ENCODE measurements around the gene PTCD2. TPM values are rescaled to one million over a fixed set of nuclear protein-coding genes. Genes with fewer than 3 reads are reported as not detected.

PTCD2 gene
- total and polyA plus RNA-seq, 2 of the 8 experiments (the other 6 are each of a cell fraction or from before 2014, with no cell fraction given) = 7.3 to 15.4 TPM

DNA sequence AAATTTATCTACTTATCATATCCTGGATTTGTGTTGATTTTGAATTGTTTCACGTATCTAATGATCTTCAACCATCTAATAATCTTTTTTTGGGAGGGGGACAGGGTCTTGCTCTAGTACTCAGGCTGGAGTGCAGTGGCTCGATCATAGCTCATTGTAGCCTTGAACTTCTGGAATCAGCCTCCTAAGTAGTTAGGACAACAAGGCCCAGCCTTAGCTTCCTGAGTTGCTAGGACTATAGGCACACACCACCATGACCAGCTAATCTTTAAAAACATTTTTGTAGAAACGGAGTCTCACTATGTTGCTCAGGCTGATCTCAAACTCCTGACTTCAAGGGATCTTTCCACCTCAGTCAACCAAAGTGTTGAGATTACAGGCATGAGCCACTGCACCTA, 34.8 kb upstream of the PTCD2 start (continued):
- TF ChIP-seq, protein P1, sequence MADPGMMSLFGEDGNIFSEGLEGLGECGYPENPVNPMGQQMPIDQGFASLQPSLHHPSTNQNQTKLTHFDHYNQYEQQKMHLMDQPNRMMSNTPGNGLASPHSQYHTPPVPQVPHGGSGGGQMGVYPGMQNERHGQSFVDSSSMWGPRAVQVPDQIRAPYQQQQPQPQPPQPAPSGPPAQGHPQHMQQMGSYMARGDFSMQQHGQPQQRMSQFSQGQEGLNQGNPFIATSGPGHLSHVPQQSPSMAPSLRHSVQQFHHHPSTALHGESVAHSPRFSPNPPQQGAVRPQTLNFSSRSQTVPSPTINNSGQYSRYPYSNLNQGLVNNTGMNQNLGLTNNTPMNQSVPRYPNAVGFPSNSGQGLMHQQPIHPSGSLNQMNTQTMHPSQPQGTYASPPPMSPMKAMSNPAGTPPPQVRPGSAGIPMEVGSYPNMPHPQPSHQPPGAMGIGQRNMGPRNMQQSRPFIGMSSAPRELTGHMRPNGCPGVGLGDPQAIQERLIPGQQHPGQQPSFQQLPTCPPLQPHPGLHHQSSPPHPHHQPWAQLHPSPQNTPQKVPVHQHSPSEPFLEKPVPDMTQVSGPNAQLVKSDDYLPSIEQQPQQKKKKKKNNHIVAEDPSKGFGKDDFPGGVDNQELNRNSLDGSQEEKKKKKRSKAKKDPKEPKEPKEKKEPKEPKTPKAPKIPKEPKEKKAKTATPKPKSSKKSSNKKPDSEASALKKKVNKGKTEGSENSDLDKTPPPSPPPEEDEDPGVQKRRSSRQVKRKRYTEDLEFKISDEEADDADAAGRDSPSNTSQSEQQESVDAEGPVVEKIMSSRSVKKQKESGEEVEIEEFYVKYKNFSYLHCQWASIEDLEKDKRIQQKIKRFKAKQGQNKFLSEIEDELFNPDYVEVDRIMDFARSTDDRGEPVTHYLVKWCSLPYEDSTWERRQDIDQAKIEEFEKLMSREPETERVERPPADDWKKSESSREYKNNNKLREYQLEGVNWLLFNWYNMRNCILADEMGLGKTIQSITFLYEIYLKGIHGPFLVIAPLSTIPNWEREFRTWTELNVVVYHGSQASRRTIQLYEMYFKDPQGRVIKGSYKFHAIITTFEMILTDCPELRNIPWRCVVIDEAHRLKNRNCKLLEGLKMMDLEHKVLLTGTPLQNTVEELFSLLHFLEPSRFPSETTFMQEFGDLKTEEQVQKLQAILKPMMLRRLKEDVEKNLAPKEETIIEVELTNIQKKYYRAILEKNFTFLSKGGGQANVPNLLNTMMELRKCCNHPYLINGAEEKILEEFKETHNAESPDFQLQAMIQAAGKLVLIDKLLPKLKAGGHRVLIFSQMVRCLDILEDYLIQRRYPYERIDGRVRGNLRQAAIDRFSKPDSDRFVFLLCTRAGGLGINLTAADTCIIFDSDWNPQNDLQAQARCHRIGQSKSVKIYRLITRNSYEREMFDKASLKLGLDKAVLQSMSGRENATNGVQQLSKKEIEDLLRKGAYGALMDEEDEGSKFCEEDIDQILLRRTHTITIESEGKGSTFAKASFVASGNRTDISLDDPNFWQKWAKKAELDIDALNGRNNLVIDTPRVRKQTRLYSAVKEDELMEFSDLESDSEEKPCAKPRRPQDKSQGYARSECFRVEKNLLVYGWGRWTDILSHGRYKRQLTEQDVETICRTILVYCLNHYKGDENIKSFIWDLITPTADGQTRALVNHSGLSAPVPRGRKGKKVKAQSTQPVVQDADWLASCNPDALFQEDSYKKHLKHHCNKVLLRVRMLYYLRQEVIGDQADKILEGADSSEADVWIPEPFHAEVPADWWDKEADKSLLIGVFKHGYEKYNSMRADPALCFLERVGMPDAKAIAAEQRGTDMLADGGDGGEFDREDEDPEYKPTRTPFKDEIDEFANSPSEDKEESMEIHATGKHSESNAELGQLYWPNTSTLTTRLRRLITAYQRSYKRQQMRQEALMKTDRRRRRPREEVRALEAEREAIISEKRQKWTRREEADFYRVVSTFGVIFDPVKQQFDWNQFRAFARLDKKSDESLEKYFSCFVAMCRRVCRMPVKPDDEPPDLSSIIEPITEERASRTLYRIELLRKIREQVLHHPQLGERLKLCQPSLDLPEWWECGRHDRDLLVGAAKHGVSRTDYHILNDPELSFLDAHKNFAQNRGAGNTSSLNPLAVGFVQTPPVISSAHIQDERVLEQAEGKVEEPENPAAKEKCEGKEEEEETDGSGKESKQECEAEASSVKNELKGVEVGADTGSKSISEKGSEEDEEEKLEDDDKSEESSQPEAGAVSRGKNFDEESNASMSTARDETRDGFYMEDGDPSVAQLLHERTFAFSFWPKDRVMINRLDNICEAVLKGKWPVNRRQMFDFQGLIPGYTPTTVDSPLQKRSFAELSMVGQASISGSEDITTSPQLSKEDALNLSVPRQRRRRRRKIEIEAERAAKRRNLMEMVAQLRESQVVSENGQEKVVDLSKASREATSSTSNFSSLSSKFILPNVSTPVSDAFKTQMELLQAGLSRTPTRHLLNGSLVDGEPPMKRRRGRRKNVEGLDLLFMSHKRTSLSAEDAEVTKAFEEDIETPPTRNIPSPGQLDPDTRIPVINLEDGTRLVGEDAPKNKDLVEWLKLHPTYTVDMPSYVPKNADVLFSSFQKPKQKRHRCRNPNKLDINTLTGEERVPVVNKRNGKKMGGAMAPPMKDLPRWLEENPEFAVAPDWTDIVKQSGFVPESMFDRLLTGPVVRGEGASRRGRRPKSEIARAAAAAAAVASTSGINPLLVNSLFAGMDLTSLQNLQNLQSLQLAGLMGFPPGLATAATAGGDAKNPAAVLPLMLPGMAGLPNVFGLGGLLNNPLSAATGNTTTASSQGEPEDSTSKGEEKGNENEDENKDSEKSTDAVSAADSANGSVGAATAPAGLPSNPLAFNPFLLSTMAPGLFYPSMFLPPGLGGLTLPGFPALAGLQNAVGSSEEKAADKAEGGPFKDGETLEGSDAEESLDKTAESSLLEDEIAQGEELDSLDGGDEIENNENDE (IDR thresholded peaks at IDR 0.05; ENCODE audit: insufficient replicate concordance, low read length) = no peak
- TF ChIP-seq, protein P2, sequence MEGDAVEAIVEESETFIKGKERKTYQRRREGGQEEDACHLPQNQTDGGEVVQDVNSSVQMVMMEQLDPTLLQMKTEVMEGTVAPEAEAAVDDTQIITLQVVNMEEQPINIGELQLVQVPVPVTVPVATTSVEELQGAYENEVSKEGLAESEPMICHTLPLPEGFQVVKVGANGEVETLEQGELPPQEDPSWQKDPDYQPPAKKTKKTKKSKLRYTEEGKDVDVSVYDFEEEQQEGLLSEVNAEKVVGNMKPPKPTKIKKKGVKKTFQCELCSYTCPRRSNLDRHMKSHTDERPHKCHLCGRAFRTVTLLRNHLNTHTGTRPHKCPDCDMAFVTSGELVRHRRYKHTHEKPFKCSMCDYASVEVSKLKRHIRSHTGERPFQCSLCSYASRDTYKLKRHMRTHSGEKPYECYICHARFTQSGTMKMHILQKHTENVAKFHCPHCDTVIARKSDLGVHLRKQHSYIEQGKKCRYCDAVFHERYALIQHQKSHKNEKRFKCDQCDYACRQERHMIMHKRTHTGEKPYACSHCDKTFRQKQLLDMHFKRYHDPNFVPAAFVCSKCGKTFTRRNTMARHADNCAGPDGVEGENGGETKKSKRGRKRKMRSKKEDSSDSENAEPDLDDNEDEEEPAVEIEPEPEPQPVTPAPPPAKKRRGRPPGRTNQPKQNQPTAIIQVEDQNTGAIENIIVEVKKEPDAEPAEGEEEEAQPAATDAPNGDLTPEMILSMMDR (IDR thresholded peaks at IDR 0.05; ENCODE audit: control extremely low read depth in 1 of 3, insufficient read depth in 1 of 3, low read depth in 1 of 3, low read length in 3 of 3) = no peak
- TF ChIP-seq CHD2 (IDR thresholded peaks at IDR 0.05; ENCODE audit: low read length) (no peak), KDM5A (IDR thresholded peaks at IDR 0.05; ENCODE audit: low read length) (no peak), CBX8 (IDR thresholded peaks at IDR 0.05; ENCODE audit: borderline replicate concordance, low read depth, low read length) (no peak), POLR2AphosphoS5 (IDR thresholded peaks at IDR 0.05; ENCODE audit: low read depth, low read length) (no peak), BRCA1 (IDR thresholded peaks at IDR 0.05; ENCODE audit: low read depth, low read length) (no peak), SRF (IDR thresholded peaks at IDR 0.05; ENCODE audit: low read depth, low read length) (no peak)
- TF ChIP-seq, protein P3, sequence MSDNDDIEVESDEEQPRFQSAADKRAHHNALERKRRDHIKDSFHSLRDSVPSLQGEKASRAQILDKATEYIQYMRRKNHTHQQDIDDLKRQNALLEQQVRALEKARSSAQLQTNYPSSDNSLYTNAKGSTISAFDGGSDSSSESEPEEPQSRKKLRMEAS (IDR thresholded peaks at IDR 0.05) = no peak

Data from H1 (cell line).